A673 (cell line): ENCODE data around the gene F13A1. TPM values are rescaled to one million over a fixed set of nuclear protein-coding genes. Genes with fewer than 3 reads are reported as not detected.

Experiments used
- BruUV-seq: library from RNA; stranded (reverse); fragments of 400-500 nt; replicated peaks from 2 replicates; lab custom pipeline; 2021; lab: Mats Ljungman, UMichigan
- CTCF ChIA-PET: fragments of 300-600 bp; sonication (Branson Sonifier 250); formaldehyde crosslinking; loops from one replicate; lab custom pipeline; 2022; ENCODE audit warnings: antibody characterized with exemption; lab: Charles Lee
- POLR2A ChIA-PET: fragments of 300-600 bp; sonication (Branson Sonifier 250); formaldehyde crosslinking; loops from one replicate; lab custom pipeline; 2022; ENCODE audit warnings: antibody characterized with exemption; ENCODE audit not compliant: low non-redundant PET; lab: Charles Lee
- DNase-seq: peaks from one replicate; pipeline ENCODE4 v3.0.0-alpha.2; 2015; ENCODE audit warnings: low spot score
- H3K27ac ChIP-seq: fragments of 200-600 bp; sonication (generic); 2 replicates; pipeline ENCODE4 v1.5.1; 2016; ENCODE audit warnings: mixed run types, low read depth, mild to moderate bottlenecking, mixed read lengths, antibody characterized with exemption, low read length; ENCODE audit not compliant: poor library complexity, severe bottlenecking
- H3K27me3 ChIP-seq: fragments of 200-600 bp; sonication (generic); replicated peaks from 2 replicates; pipeline ENCODE4 v1.6.1; 2017; ENCODE audit warnings: mixed run types, low read depth, mild to moderate bottlenecking, mixed read lengths, antibody characterized with exemption, low read length; ENCODE audit not compliant: insufficient read depth, poor library complexity
- H3K36me3 ChIP-seq: fragments of 200-600 bp; sonication (generic); 2 replicates; pipeline ENCODE4 v1.6.1; 2016; ENCODE audit warnings: mixed run types, mild to moderate bottlenecking, mixed read lengths, antibody characterized with exemption, low read length; ENCODE audit not compliant: insufficient read depth, poor library complexity, severe bottlenecking
- H3K4me1 ChIP-seq: fragments of 200-600 bp; sonication (generic); 2 replicates; pipeline ENCODE4 v1.6.1; 2017; ENCODE audit warnings: mixed run types, mild to moderate bottlenecking, mixed read lengths, antibody characterized with exemption, low read length; ENCODE audit not compliant: insufficient read depth, poor library complexity, severe bottlenecking
- H3K4me3 ChIP-seq: fragments of 200-600 bp; sonication (generic); 2 replicates; pipeline ENCODE4 v1.5.1; 2016; ENCODE audit warnings: low read depth, mixed run types, mild to moderate bottlenecking, mixed read lengths, low read length; ENCODE audit not compliant: poor library complexity, severe bottlenecking
- H3K9me3 ChIP-seq: fragments of 200-600 bp; sonication (generic); 2 replicates; pipeline ENCODE4 v1.6.1; 2016; ENCODE audit warnings: mixed run types, low read depth, mild to moderate bottlenecking, mixed read lengths, antibody characterized with exemption, low read length; ENCODE audit not compliant: poor library complexity, severe bottlenecking
- CTCF ChIP-seq: fragments of 300-800, 200-600 bp; sonication (generic); conservative IDR thresholded peaks from 2 replicates; pipeline ENCODE4 v1.5.1; 2017; ENCODE audit warnings: low read depth, mild to moderate bottlenecking, antibody characterized with exemption, low read length, moderate library complexity, mixed read lengths
- EZH2 ChIP-seq: fragments of 200-600 bp; sonication (generic); IDR thresholded peaks from 2 replicates; pipeline ENCODE4 v1.6.1; 2017; ENCODE audit warnings: borderline replicate concordance, low read depth, mild to moderate bottlenecking, mixed read lengths, antibody characterized with exemption, low read length; ENCODE audit not compliant: poor library complexity, severe bottlenecking
- intact Hi-C: fragments of 100-400 bp; cut with micrococcal nuclease; formaldehyde crosslinking; loops from one replicate; pipeline ENCODE4 v1.10.0; 2022; ENCODE audit not compliant: unreplicated experiment
- total RNA-seq: library from RNA; stranded (reverse); gene quantifications from 2 replicates; pipeline ENCODE4 v1.2.3, GENCODE V29; 2021

F13A1 gene
- total RNA-seq, 1 experiment from 2014 or later, result not detected

DNA sequence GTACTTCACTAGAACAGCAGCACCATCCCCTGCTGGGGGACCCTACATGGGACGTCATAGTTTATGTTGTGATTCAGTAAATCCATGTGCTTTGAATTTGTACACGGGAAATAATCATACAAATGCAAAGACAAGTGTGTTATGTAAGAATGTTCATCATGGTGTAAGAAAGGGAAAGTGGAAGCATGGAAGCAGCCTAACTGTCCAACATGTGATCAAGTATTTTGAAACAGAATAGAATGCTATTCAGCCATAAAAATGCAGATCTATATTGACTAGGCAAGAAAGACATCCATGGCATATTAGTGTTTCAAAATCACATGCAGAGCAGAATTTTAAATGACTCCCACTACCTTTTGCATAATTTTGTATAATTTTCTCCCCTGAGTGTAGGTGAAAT, 117.6 kb downstream of the F13A1 start:
- TF ChIP-seq CTCF, result no peak
- no peak for TF ChIP-seq EZH2
- H3K4me3 ChIP-seq, result no peak overlapping the region
- intact Hi-C loops, result no loop called here
- H3K9me3 ChIP-seq, result no peaks in the 10 kb centered on the region
- H3K4me1 ChIP-seq, result no peaks in the 10 kb centered on the region
- H3K36me3 ChIP-seq, result no peaks in the 10 kb centered on the region
- H3K27me3 ChIP-seq, result peaks cover 51% of the 10 kb centered on the region
- no TSS peak for BruUV-seq
- DNase-seq, result no peak
- ChIA-PET POLR2A (no interaction called here), CTCF (no interaction called here)
- no peak overlapping the region for H3K27ac ChIP-seq

- intact Hi-C loops, result no loop called here
- Histone ChIP-seq H3K27me3 (peaks cover 35% of the 10 kb centered on the region), H3K36me3 (no peaks in the 10 kb centered on the region), H3K4me3 (no peak overlapping the region), H3K4me1 (no peaks in the 10 kb centered on the region), H3K9me3 (no peaks in the 10 kb centered on the region), H3K27ac (no peak overlapping the region)
- DNase-seq, result no peak
- BruUV-seq, result no TSS peak
- CTCF ChIA-PET, result no interaction called here
- TF ChIP-seq EZH2, result no peak
- no peak for TF ChIP-seq CTCF
- POLR2A ChIA-PET, result no interaction called here
These were observed 119.3 kb downstream of the F13A1 start for GRCh38 chr6:6201200-6201599.

GRCh38 chr6:6199678-6200077, 120.8 kb downstream of the F13A1 start:
- BruUV-seq, result no TSS peak
- Histone ChIP-seq H3K36me3 (no peaks in the 10 kb centered on the region), H3K27ac (no peak overlapping the region), H3K4me3 (no peak overlapping the region), H3K27me3 (peaks cover 27% of the 10 kb centered on the region), H3K4me1 (no peaks in the 10 kb centered on the region), H3K9me3 (no peaks in the 10 kb centered on the region)
- POLR2A ChIA-PET, result no interaction called here
- TF ChIP-seq CTCF (no peak), EZH2 (no peak)
- no peak for DNase-seq
- intact Hi-C loops, result no loop called here
- CTCF ChIA-PET, result no interaction called here
